ENCODE data around the gene MYO5B. TPM values are rescaled to one million over a fixed set of nuclear protein-coding genes. Genes with fewer than 3 reads are reported as not detected.

MYO5B gene
- total and polyA plus RNA-seq, 4 donors: 5.4 to 23.4 (median 11.4) TPM

- Histone ChIP-seq H3K27me3 (ENCODE audit: control insufficient read depth in 4 of 4, insufficient read depth in 4 of 4, low read length in 3 of 4) (no peaks in the 10 kb centered on the region), H3K36me3 (ENCODE audit: control insufficient read depth in 4 of 4, insufficient read depth in 3 of 4, low read depth in 1 of 4, low read length in 3 of 4) (peaks cover 0 to 8% (median 3%) of the 10 kb centered on the region in 4 donors), H3K9me3 (ENCODE audit: control insufficient read depth in 4 of 4, low read length in 3 of 4) (no peaks in the 10 kb centered on the region), H3K4me1 (ENCODE audit: control insufficient read depth in 4 of 4, insufficient read depth in 4 of 4, low read length in 3 of 4) (no peaks in the 10 kb centered on the region), H3K4me3 (ENCODE audit: low read depth in 1 of 3, low read length in 3 of 3) (no peak overlapping the region), H3K9ac (ENCODE audit: low read depth in 1 of 2, low read length in 2 of 2) (no peak overlapping the region), H3K27ac (ENCODE audit: low read depth in 1 of 2, low read length in 2 of 2) (no peak overlapping the region)
- no peak for DNase-seq (ENCODE audit: low spot score)
- TF ChIP-seq YY1 (IDR thresholded peaks at IDR 0.05) (no peak), GABPA (IDR thresholded peaks at IDR 0.05 in 1 of 2, conservative IDR thresholded peaks at IDR 0.05 in 1 of 2) (no peak), JUND (IDR thresholded peaks at IDR 0.05) (no peak), REST (IDR thresholded peaks at IDR 0.05) (no peak)
- 80% methylated on average over 7 of the region's 7 CpGs for WGBS
These were observed 279.6 kb downstream of the MYO5B start for GRCh38 chr18:49915352-49915751.

- TF ChIP-seq ZBTB33 (IDR thresholded peaks at IDR 0.05) (no peak), HNF4A (conservative IDR thresholded peaks at IDR 0.05) (no peak), NR2F2 (IDR thresholded peaks at IDR 0.05) (no peak), ATF3 (IDR thresholded peaks at IDR 0.05) (no peak), RXRA (IDR thresholded peaks at IDR 0.05) (no peak), SP1 (IDR thresholded peaks at IDR 0.05) (no peak), HNF4G (IDR thresholded peaks at IDR 0.05) (no peak), REST (IDR thresholded peaks at IDR 0.05) (no peak), EGR1 (IDR thresholded peaks at IDR 0.05; ENCODE audit: low read depth in 2 of 2) (no peak)
- WGBS: 89% methylated on average over 3 of the region's 3 CpGs
- Histone ChIP-seq H3K4me1 (ENCODE audit: control insufficient read depth in 4 of 4, insufficient read depth in 4 of 4, low read length in 3 of 4) (no peaks in the 10 kb centered on the region), H3K4me3 (ENCODE audit: low read depth in 1 of 3, low read length in 3 of 3) (no peak overlapping the region), H3K9ac (ENCODE audit: low read depth in 1 of 2, low read length in 2 of 2) (no peak overlapping the region), H3K27me3 (ENCODE audit: control insufficient read depth in 4 of 4, insufficient read depth in 4 of 4, low read length in 3 of 4) (no peaks in the 10 kb centered on the region), H3K36me3 (ENCODE audit: control insufficient read depth in 4 of 4, insufficient read depth in 3 of 4, low read depth in 1 of 4, low read length in 3 of 4) (peaks cover 0 to 8% (median 4%) of the 10 kb centered on the region in 4 donors), H3K9me3 (ENCODE audit: control insufficient read depth in 4 of 4, low read length in 3 of 4) (no peaks in the 10 kb centered on the region), H3K27ac (ENCODE audit: low read depth in 1 of 2, low read length in 2 of 2) (no peak overlapping the region)
- DNase-seq (ENCODE audit: low spot score): no peak
These were observed 281.7 kb downstream of the MYO5B start for GRCh38 chr18:49913221-49913620.

Data from liver (tissue), 9 donors.